NB4 (cell line): ENCODE data around the gene RNF32.

Source experiments
- DNase-seq: peaks from one replicate; pipeline ENCODE4 v3.0.0; 2010; ENCODE audit warnings: low read depth
- H3K4me3 ChIP-seq: one replicate; pipeline ENCODE4 v1.5.1; 2011; ENCODE audit warnings: mild to moderate bottlenecking, low read depth, low read length, moderate library complexity
- MYC ChIP-seq: IDR thresholded peaks from 2 replicates; pipeline ENCODE4 v1.6.1; 2011; ENCODE audit warnings: low read depth, low read length
- POLR2A ChIP-seq: IDR thresholded peaks from 2 replicates; pipeline ENCODE4 v1.6.1; 2011; ENCODE audit warnings: mild to moderate bottlenecking; ENCODE audit not compliant: insufficient read length; ENCODE audit errors: extremely low read depth
- TF ChIP-seq, protein P1 (sequence below): IDR thresholded peaks from 2 replicates; pipeline ENCODE4 v1.6.1; 2011; ENCODE audit warnings: low read depth, low read length
- TF ChIP-seq, protein P2 (sequence below): IDR thresholded peaks from one replicate; pipeline ENCODE4 v1.5.1; 2012; ENCODE audit warnings: low read depth, low read length

The RNF32 gene

DNA sequence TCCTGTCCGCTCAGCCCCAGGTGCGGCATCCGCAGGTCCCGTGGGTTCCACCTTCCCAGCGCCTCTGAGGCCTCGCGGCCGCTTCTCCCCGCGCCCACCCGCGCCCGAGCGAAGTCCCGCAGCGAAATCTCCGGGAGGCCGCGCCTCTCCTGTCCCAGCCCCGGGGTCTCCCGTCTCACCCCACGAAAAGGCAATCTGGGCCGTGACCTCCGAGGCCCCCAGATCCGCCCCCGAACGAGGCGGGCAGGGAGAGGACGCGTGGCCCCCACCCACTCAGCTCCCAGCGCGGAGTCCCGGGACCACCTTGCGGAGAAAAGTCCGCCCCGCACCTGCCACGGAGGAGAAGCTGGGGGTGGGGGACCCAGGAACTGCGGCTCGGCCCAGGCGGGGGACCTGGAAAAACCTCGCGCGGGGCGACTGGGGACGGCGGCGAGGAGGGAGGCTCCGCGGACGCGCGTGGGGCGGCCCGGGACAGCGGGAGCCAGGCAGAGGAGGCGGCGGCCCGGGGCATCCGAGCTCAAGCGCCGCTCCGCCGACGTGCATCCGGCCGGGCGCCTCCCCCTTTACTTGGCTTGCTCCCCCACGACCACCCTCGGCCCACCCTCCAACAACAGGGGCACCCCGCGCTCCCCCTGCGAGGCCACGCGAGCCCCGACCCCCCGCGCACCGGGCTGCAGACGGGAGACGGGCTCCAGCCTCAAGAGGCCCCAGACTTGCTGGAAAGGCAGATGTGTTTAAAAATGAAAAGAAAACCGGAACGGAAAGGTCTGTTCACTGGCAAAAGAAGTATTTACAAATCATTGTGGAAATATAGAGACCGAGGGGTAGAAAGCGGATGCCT is 33.0 kb upstream of the RNF32 start:
- no peak for DNase-seq
- no peak for TF ChIP-seq MYC
- TF ChIP-seq, protein P1, sequence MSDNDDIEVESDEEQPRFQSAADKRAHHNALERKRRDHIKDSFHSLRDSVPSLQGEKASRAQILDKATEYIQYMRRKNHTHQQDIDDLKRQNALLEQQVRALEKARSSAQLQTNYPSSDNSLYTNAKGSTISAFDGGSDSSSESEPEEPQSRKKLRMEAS, result no peak
- no peak for TF ChIP-seq POLR2A
- TF ChIP-seq, protein P2, sequence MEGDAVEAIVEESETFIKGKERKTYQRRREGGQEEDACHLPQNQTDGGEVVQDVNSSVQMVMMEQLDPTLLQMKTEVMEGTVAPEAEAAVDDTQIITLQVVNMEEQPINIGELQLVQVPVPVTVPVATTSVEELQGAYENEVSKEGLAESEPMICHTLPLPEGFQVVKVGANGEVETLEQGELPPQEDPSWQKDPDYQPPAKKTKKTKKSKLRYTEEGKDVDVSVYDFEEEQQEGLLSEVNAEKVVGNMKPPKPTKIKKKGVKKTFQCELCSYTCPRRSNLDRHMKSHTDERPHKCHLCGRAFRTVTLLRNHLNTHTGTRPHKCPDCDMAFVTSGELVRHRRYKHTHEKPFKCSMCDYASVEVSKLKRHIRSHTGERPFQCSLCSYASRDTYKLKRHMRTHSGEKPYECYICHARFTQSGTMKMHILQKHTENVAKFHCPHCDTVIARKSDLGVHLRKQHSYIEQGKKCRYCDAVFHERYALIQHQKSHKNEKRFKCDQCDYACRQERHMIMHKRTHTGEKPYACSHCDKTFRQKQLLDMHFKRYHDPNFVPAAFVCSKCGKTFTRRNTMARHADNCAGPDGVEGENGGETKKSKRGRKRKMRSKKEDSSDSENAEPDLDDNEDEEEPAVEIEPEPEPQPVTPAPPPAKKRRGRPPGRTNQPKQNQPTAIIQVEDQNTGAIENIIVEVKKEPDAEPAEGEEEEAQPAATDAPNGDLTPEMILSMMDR, result no peak
- H3K4me3 ChIP-seq, result no peak overlapping the region

DNA sequence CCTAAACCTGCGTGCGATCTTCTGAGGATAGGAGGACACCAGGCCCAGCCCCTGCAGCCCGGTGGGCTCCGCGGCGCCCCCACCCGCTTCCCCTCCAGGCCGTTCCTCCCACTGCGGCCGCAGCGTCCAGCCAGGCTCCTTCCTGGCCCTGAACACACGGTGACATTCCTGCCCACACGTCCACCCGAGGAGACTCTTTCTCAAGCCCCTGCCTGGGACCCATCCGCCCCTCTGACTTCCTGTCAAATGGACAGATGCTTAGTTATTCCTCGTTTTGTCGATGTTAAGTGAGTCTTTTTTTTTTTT is 32.4 kb upstream of the RNF32 start:
- no peak overlapping the region for H3K4me3 ChIP-seq
- DNase-seq, result no peak
- TF ChIP-seq, protein P2, result no peak
- TF ChIP-seq POLR2A, result no peak
- no peak for TF ChIP-seq MYC
- TF ChIP-seq, protein P1, result no peak

DNA sequence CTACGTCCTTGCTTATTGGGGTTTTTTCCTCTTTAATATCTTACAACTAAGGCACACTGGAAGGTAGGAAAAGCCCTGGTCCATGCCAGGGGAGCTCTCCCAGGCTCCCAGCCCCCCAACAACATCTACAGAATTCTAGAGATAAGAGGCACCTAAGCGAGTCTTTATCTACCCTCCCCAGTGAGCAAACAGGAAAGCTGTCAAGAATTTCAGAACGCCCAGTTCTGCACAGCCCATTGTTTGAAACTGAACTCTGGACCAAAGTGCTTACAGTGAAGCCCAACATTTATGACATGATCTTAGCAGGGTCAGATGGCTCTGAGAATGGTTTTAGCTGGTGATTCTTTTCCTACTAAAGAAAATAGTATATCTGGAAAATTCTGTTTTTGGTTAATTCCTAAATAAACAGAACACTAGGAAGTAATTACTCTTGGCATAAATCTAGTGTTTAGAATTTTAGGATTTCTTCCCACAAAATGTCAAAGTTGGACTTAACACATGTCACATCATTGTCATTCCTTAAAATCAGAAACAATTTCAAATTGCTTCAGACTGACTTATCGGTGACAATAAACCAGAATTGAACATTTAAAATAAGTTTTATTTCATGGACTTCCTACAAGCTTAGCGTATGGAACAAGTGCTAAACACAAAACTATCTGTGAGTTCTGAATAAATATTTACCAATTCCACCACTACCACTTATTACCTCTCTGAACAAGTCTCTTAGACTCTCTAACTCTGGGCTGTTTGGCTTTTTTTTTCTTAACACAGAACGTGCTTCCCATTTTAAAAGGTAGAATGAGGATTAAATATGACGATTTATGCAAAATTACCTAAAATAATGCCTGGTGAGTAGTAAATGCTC is 31.3 kb upstream of the RNF32 start:
- no peak overlapping the region for H3K4me3 ChIP-seq
- no peak for DNase-seq
- TF ChIP-seq, protein P2, result no peak
- TF ChIP-seq MYC (no peak), POLR2A (no peak)
- TF ChIP-seq, protein P1, result no peak

DNA sequence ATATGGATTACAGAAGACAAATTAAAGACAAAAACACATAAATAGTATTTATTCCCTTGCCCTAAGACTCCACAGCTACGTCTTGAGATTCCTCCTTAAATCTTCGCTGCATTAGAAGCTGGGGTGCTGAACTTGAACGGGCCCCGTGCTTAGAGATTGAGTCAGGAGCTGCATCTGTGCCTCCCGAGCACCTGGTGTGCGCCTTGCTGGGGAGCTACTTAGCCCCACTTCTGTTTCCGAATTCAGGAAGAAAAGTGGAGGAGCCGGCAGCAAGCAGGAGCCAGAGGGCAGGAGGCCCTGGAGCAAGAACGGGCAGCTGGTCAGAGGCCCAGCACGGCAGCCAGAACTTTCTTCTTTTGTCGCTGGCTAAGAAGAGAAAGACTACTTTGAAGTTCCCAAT is 30.4 kb upstream of the RNF32 start:
- DNase-seq, result no peak
- H3K4me3 ChIP-seq, result no peak overlapping the region
- no peak for TF ChIP-seq POLR2A
- no peak for TF ChIP-seq MYC
- TF ChIP-seq, protein P2, result no peak
- TF ChIP-seq, protein P1, result no peak

DNA sequence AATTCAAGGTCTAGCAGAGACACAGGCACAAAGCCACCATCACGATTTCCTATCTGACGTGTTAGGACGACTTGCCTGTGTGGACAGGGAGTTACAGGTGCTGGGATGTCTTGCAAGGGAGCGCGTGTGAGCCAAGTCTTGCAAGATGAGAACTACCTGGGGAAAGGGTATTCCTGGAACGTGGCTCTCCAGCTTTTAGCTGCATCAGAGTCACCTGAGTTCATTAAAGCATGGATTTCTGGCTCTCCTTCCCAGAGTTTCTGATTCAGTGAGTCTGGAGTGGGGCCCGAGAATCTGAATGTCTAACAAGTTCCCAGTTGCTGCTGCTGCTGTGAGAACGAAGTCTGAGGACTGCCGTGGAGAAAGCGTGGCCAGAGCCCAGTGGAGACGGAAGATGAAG is 30.0 kb upstream of the RNF32 start:
- no peak for DNase-seq
- no peak overlapping the region for H3K4me3 ChIP-seq
- TF ChIP-seq, protein P2, result no peak
- TF ChIP-seq MYC (no peak), POLR2A (no peak)
- TF ChIP-seq, protein P1, result no peak
